CD14-positive monocyte (primary cell): Measurements from ENCODE around the gene ERV3-1. TPM values are rescaled to one million over a fixed set of nuclear protein-coding genes. Genes with fewer than 3 reads are reported as not detected.
A peak's percentile ranks its signal among the peaks of the same experiment; 100 is the strongest.
"Not testable (repeated sequence)": the region's sequence is repeated elsewhere in the genome, so short reads cannot be mapped to it uniquely, and the experiment has no call there.

Experiments used
- DNase-seq, 3 donors: peaks; one replicate each; pipeline ENCODE4 v3.0.0-alpha.2; 2011 to 2022
- H2AFZ ChIP-seq: 2 replicates; pipeline ENCODE4 v1.6.0; 2012; ENCODE audit warnings: mild to moderate bottlenecking, low read depth, low read length, inconsistent platforms; ENCODE audit not compliant: insufficient read depth, poor library complexity, severe bottlenecking
- H3K27ac ChIP-seq, 2 donors: 1 replicate in 1 of 2; 2 replicates in 1 of 2; pipeline ENCODE4 v1.5.1; 2012 to 2013; ENCODE audit warnings: low read length in 2 of 2, control low read depth in 1 of 2, inconsistent platforms in 1 of 2, low read depth in 1 of 2, mild to moderate bottlenecking in 1 of 2
- H3K27me3 ChIP-seq, 2 donors: one replicate each; pipeline versions ENCODE4 v1.6.0 to v1.6.1; 2011 to 2013; ENCODE audit warnings: low read length in 2 of 2; ENCODE audit not compliant: control insufficient read depth in 2 of 2, insufficient read depth in 2 of 2
- H3K36me3 ChIP-seq, 2 donors: replicated peaks in 1 of 2; 1 replicate in 1 of 2; 2 replicates in 1 of 2; pipeline versions ENCODE4 v1.5.1 to v1.6.1; 2012 to 2013; ENCODE audit warnings: low read length in 2 of 2, control low read depth in 1 of 2, inconsistent platforms in 1 of 2, mild to moderate bottlenecking in 1 of 2; ENCODE audit not compliant: insufficient read depth in 2 of 2, control insufficient read depth in 1 of 2
- H3K4me1 ChIP-seq, 2 donors: 1 replicate in 1 of 2; 2 replicates in 1 of 2; pipeline versions ENCODE4 v1.5.1 to v1.6.1; 2012 to 2013; ENCODE audit warnings: low read length in 2 of 2, control low read depth in 1 of 2, inconsistent platforms in 1 of 2, mild to moderate bottlenecking in 1 of 2, moderate library complexity in 1 of 2; ENCODE audit not compliant: insufficient read depth in 2 of 2, control insufficient read depth in 1 of 2
- H3K4me2 ChIP-seq: replicated peaks from 2 replicates; pipeline ENCODE3; 2012; ENCODE audit warnings: low read length, moderate library complexity, mild to moderate bottlenecking; ENCODE audit not compliant: poor library complexity, severe bottlenecking; ENCODE audit errors: extremely low read depth
- H3K4me3 ChIP-seq, 3 experiments: fragments of 200-600 bp in 1 of 3; sonication (generic) in 1 of 3; replicated peaks in 1 of 3; 1 replicate in 2 of 3; 2 replicates in 1 of 3; pipeline ENCODE4 v1.5.1; 2011 to 2013; ENCODE audit warnings: low read length in 3 of 3, mild to moderate bottlenecking in 3 of 3, control low read depth in 2 of 3, low read depth in 2 of 3, inconsistent platforms in 1 of 3, moderate library complexity in 1 of 3
- H3K79me2 ChIP-seq: 2 replicates; pipeline ENCODE4 v1.6.0; 2012; ENCODE audit warnings: mild to moderate bottlenecking, control low read depth, inconsistent platforms, low read length, moderate library complexity; ENCODE audit not compliant: insufficient read depth
- H3K9ac ChIP-seq: 2 replicates; pipeline ENCODE4 v1.6.0; 2017; ENCODE audit warnings: low read length, mild to moderate bottlenecking; ENCODE audit not compliant: insufficient read depth, poor library complexity, severe bottlenecking
- H3K9me3 ChIP-seq, 2 donors: replicated peaks in 1 of 2; 1 replicate in 1 of 2; 2 replicates in 1 of 2; pipeline versions ENCODE4 v1.5.1 to v1.6.1; 2012 to 2013; ENCODE audit warnings: low read length in 2 of 2, control low read depth in 1 of 2; ENCODE audit not compliant: control insufficient read depth in 1 of 2, insufficient read depth in 1 of 2
- H4K20me1 ChIP-seq: 2 replicates; pipeline ENCODE4 v1.6.0; 2012; ENCODE audit warnings: mild to moderate bottlenecking, low read length, control low read depth, moderate library complexity; ENCODE audit not compliant: insufficient read depth
- H3K27ac Mint-ChIP-seq, 7 donors: one replicate each; pipeline ENCODE4 v1.8.0; 2020; ENCODE audit warnings: mild to moderate bottlenecking in 7 of 7, mixed read lengths in 7 of 7, moderate library complexity in 6 of 7, inconsistent platforms in 2 of 7
- H3K27me3 Mint-ChIP-seq, 3 donors: one replicate each; pipeline ENCODE4 v1.8.0; 2021 to 2022; ENCODE audit warnings: low read depth in 3 of 3, mild to moderate bottlenecking in 3 of 3, mixed read lengths in 3 of 3, moderate library complexity in 3 of 3, inconsistent platforms in 1 of 3
- H3K36me3 Mint-ChIP-seq, 2 donors: one replicate each; pipeline ENCODE4 v1.8.0; 2020; ENCODE audit warnings: mixed read lengths in 2 of 2, inconsistent platforms in 1 of 2, mild to moderate bottlenecking in 1 of 2
- H3K4me1 Mint-ChIP-seq: one replicate; pipeline ENCODE4 v1.8.0; 2020; ENCODE audit warnings: mild to moderate bottlenecking, mixed read lengths
- H3K4me3 Mint-ChIP-seq, 2 donors: one replicate each; pipeline ENCODE4 v1.8.0; 2020; ENCODE audit warnings: mild to moderate bottlenecking in 2 of 2, mixed read lengths in 2 of 2, moderate library complexity in 1 of 2
- H3K9me3 Mint-ChIP-seq, 7 donors: one replicate each; pipeline ENCODE4 v1.8.0; 2020 to 2022; ENCODE audit warnings: mixed read lengths in 7 of 7, mild to moderate bottlenecking in 6 of 7, moderate library complexity in 6 of 7, inconsistent platforms in 2 of 7
- CTCF ChIP-seq: fragments of 200-600 bp; IDR thresholded peaks from one replicate; pipeline ENCODE4 v1.8.0; 2022; ENCODE audit warnings: antibody characterized with exemption, mild to moderate bottlenecking
- WGBS: methylation state at CpG from one replicate; pipeline ENCODE4 v1.1.5; 2013; ENCODE audit warnings: missing lambda C conversion rate; ENCODE audit not compliant: insufficient coverage; 5-methylcytosine and 5-hydroxymethylcytosine counted together
- intact Hi-C, 2 donors: fragments of 100-400 bp; cut with micrococcal nuclease; formaldehyde crosslinking; loops; one replicate each; pipeline versions ENCODE4 v1.15.0 to v1.15.1; 2023
- polyA plus RNA-seq, 3 donors: library from polyadenylated mRNA; depleted of rRNA in 1 of 3; unstranded in 2 of 3; stranded (reverse) in 1 of 3; fragments of 300-500 nt in 2 of 3; fragments of >200 nt in 1 of 3; fragmentation: Illumina TruSeq in 2 of 3; gene quantifications; 1 replicate in 2 of 3; 2 replicates in 1 of 3; pipeline ENCODE4 v1.2.3, GENCODE V29; 2012 to 2021

ERV3-1 gene
- polyA plus RNA-seq, 3 donors: 2.1 to 23.4 (median 7.9) TPM

GRCh38 chr7:65038767-65039166 is 32.3 kb upstream of the ERV3-1 start:
- peak overlapping the region; percentile 42 to 66 for H3K27ac ChIP-seq

GRCh38 chr7:65037740-65038688 is 31.5 kb upstream of the ERV3-1 start:
- Mint-ChIP-seq H3K4me1 (peaks cover 38% of the 10 kb centered on the region), H3K36me3 (peaks cover 0 to 2% of the 10 kb centered on the region in 2 donors), H3K9me3 (peaks cover 4 to 13% (median 6%) of the 10 kb centered on the region in 7 donors), H3K4me3 (peak overlapping the region; percentile 77 to 79), H3K27me3 (peaks cover 0 to 5% (median 0%) of the 10 kb centered on the region in 3 donors), H3K27ac (peak overlapping the region; percentile 91 to 99 (median 97))
- Histone ChIP-seq H3K4me2 (peak overlapping the region; percentile 50), H3K9me3 (no peaks in the 10 kb centered on the region), H3K27me3 (no peaks in the 10 kb centered on the region), H2AFZ (peak overlapping the region; percentile 70), H4K20me1 (no peaks in the 10 kb centered on the region), H3K79me2 (peaks cover 26% of the 10 kb centered on the region), H3K4me3 (peak overlapping the region; percentile 69 to 78 (median 70)), H3K9ac (peak overlapping the region; percentile 76), H3K36me3 (no peaks in the 10 kb centered on the region), H3K4me1 (peaks cover 28 to 35% of the 10 kb centered on the region in 2 donors), H3K27ac (peak overlapping the region; percentile 91)
- peak; percentile 86 to 96 (median 96) for DNase-seq
- no peak for TF ChIP-seq CTCF
- 4% methylated on average over 43 of the region's 92 CpGs for WGBS
- intact Hi-C loops: loop anchor here (5.0 kb wide), 2 partner anchors 36 to 41 kb away; no protein-coding TSS in a partner anchor

More at GRCh38 chr7:65038767-65039166, 32.3 kb upstream of the ERV3-1 start:
- H3K36me3 Mint-ChIP-seq, H3K27me3 Mint-ChIP-seq, H3K9me3 ChIP-seq, H4K20me1 ChIP-seq, H3K9me3 Mint-ChIP-seq, H3K27me3 ChIP-seq, H3K36me3 ChIP-seq: not testable (repeated sequence)
- peak in 1 of 3 donors; percentile 9 for DNase-seq
- H3K4me3 ChIP-seq: peak overlapping the region; percentile 65 to 78 (median 70)
- H3K4me1 Mint-ChIP-seq: peaks cover 38% of the 10 kb centered on the region
- peak overlapping the region; percentile 46 for H3K4me2 ChIP-seq
- WGBS: 0% methylated on average over 30 of the region's 35 CpGs
- H3K27ac Mint-ChIP-seq: peak overlapping the region; percentile 57 to 91 (median 75)
- peaks cover 26% of the 10 kb centered on the region for H3K79me2 ChIP-seq
- H3K4me3 Mint-ChIP-seq: peak overlapping the region; percentile 83 to 89
- peaks cover 28 to 35% of the 10 kb centered on the region in 2 donors for H3K4me1 ChIP-seq
- intact Hi-C loops: loop anchor here (5.0 kb wide), 2 partner anchors 36 to 41 kb away; no protein-coding TSS in a partner anchor
- H3K9ac ChIP-seq: peak overlapping the region; percentile 76
- peak overlapping the region; percentile 63 for H2AFZ ChIP-seq

- H3K9me3 ChIP-seq, H3K36me3 Mint-ChIP-seq, H4K20me1 ChIP-seq, H3K4me2 ChIP-seq, H3K36me3 ChIP-seq, H3K27me3 Mint-ChIP-seq, H3K27me3 ChIP-seq: not testable (repeated sequence)
- Histone ChIP-seq H3K4me3 (peak overlapping the region; percentile 22 to 66 (median 35)), H3K79me2 (peaks cover 18% of the 10 kb centered on the region), H2AFZ (peak overlapping the region; percentile 50), H3K4me1 (peaks cover 28 to 35% of the 10 kb centered on the region in 2 donors), H3K27ac (peak overlapping the region; percentile 91), H3K9ac (peak overlapping the region; percentile 56)
- peak; percentile 69 to 85 (median 78) for DNase-seq
- WGBS: no CpG with 5 or more reads among the region's 2 CpGs
- peak overlapping the region; percentile 91 to 99 (median 97) for H3K27ac Mint-ChIP-seq
- intact Hi-C loops: loop anchor here (5.0 kb wide), 2 partner anchors 34 to 39 kb away; no protein-coding TSS in a partner anchor
- peaks cover 35% of the 10 kb centered on the region for H3K4me1 Mint-ChIP-seq
- peak overlapping the region; percentile 62 to 83 for H3K4me3 Mint-ChIP-seq
- H3K9me3 Mint-ChIP-seq: peaks cover 4 to 14% (median 7%) of the 10 kb centered on the region in 7 donors
These were observed 30.0 kb upstream of the ERV3-1 start for GRCh38 chr7:65036526-65036925.
